Loucy (cell line): ENCODE results near the gene GIPC2.

Experiments used
- CTCF ChIP-seq: fragments of 200-600 bp; sonication (generic); conservative IDR thresholded peaks from 2 replicates; pipeline ENCODE4 v1.5.1; 2014; ENCODE audit warnings: mild to moderate bottlenecking, antibody characterized with exemption, low read length
- EZH2phosphoT487 ChIP-seq: fragments of 200-600 bp; IDR thresholded peaks from 2 replicates; pipeline ENCODE4 v1.6.1; 2018; ENCODE audit warnings: antibody characterized with exemption, mild to moderate bottlenecking, moderate library complexity, borderline replicate concordance

- TF ChIP-seq CTCF (no peak), EZH2phosphoT487 (no peak)
Observed at GRCh38 chr1:78032996-78033796, 12.6 kb upstream of the GIPC2 start.
